Activated naive CD8-positive, alpha-beta T cell treated with anti-CD3 and anti-CD28 coated beads, Interleukin-2, amount 50 U/mL, for 16 hours (primary cell): Measurements from ENCODE around the gene DIRAS1.
A peak's percentile ranks its signal among the peaks of the same experiment; 100 is the strongest.

Source experiments
- DNase-seq: peaks from one replicate; pipeline ENCODE4 v3.0.0-alpha.2; 2020; ENCODE audit warnings: low read depth, low spot score

DIRAS1 gene

DNA sequence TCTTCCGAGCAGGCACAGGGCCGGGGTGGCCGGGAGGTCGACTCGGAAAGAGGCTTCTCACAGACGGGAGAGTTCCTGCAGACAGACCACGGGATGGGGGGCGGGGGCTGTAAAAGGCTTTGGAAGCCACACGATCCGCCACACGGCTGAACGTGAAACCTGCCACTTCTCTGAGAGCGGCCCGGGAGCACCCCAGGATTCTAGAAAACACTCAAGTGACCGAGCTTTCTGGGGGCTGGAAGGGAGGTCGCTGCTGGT lies 34.2 kb upstream of the DIRAS1 start:
- no peak for DNase-seq

DNA sequence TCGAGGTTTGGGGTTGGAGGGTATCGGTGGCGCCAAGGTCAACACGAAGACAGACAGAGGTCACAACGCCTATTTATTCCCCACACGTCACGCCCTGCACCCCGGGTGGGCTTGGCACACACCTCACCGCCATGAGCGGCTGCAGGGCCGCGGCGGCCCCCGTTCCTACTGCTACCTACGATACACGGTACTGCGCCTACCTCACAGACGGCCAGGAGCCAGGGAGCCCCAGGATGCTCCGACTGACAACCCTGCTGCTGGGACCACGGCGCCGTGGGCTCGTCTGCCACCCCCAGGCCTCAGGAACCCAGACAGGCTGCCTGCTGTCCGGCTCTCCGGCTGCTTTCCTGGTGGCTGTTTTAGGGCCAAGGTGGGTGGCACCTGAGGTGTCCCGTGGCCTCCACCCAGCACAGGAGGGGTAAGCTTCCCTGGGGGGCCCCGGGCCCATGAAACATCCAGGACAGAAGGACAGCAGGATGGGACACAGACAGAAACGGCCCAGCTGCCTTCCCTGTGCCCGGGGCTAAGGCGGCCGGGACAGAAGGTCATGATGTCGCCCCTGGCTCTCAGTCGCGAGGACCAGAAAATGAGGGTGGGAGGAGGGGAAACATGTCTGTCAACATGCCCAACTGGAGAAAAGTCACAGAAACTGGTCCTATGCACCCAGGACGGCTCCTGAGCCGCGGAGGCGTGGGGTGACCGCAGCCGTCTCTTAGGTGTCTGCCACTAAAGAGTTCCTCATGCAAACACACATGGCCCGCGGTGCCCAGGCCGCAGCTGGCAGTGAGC lies 33.7 kb upstream of the DIRAS1 start:
- DNase-seq: no peak

DNA sequence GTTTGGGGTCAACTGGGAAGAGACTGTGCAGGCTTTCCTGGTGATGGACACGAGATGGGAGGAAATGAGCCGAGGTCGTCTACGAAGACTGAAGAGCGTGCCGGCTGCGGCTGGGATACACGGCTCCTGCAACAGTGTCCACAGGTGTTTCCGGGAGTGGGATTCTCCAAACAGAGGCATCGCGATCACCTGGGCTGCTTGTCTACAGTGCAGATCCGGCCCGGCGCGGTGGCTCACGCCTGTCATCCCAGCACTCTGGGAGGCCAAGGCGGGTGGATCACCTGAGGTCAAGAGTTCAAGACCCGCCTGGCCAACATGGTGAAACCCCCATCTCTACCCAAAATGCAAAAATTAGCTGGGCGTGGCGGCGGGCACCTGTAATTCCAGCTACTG lies 30.3 kb upstream of the DIRAS1 start:
- DNase-seq: no peak

GRCh38 chr19:2750808-2751437 lies 29.8 kb upstream of the DIRAS1 start:
- no peak for DNase-seq

- DNase-seq: no peak
Observed at GRCh38 chr19:2747349-2747748, 26.2 kb upstream of the DIRAS1 start.

DNA sequence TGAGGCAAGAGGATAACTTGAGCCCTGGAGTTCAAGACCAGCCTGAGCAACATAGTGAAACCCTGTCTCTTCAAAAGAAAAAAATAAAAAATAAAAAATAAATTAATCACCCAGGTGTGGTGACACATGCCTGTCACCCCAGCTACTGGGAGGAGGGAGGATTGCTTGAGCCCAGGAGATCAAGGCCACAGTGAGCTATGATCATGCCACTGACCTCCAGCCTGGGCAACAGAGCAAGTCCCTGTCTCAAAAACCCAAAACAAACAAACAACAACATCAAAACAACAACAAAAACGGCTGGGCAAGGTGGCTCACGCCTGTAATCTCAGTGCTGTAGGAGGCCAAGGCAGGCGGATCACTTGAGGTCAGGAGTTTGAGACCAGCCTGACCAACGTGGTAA lies 22.9 kb upstream of the DIRAS1 start:
- DNase-seq: no peak

DNA sequence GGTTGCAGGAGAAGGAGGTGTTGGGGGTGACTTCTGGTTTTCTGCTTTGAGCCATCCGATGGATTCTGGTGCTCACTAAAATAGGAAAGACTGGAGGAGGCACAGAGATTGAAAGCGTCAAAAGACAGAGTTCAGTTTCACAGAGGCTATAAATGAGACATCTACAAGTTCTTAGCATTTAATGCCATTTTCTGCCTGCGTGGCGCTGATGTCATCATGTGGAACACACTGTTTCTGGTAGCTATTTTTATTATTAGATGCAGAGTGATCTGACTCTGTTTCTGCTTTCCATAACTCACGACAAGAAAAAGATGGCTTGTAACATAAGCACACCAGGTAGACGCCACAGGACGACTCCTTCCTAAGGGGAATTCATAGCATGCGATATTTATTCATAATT lies 21.9 kb upstream of the DIRAS1 start:
- no peak for DNase-seq

DNA sequence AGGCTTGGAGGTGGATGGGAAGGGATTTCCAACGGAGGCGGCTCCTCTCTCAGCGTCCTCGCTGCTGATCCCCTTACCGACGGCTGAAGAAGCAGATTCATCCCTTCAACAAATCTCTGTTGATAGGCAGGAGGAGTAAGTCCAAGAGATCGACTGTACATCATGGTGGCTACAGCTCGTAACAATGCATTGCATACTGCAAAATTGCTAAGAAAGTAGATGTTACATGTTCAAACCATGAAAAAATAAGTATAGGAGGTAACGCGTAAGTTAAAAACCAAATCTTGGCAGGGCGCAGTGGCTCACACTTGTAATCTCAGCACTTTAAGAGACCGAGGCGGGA lies 19.1 kb upstream of the DIRAS1 start:
- no peak for DNase-seq

- DNase-seq: peak; percentile 99
Observed at GRCh38 chr19:2739602-2740313, 18.6 kb upstream of the DIRAS1 start, which contains the start of gene SLC39A3. TSS of gene SLC39A3 (minus strand) at chr19:2740017. CDS start at chr19:2737257, 2,760 bp downstream.

DNA sequence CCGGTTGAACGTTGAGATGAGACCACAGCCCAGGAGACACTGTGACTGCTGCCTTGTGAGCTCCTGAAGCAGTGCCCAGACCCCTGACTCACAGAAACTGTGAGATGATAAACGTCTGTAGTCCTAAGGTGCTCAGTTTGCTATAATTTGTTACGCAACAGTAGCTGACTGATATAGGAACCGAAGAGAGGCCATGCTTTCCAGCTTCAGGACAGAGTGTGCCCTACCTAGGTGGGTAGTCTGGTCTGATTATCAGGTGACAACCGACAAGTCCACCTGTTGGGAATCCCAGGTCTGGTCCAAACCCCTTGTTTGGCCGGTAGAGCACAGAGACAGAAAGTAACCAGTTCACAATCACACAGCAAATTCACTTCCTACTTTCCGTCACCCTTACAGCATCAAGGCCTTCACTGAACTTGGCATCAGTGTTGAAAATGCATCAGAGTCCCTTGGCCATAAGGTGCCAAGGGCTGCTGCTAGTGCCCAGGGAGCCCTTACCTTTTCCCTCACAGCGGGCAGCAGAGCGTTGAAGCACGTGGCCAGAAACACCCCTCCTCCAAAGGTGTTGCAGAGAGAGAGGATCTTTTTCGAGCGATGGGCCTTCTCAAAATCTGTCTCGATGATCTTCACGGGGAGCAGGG lies 15.5 kb upstream of the DIRAS1 start:
- DNase-seq: no peak

DNA sequence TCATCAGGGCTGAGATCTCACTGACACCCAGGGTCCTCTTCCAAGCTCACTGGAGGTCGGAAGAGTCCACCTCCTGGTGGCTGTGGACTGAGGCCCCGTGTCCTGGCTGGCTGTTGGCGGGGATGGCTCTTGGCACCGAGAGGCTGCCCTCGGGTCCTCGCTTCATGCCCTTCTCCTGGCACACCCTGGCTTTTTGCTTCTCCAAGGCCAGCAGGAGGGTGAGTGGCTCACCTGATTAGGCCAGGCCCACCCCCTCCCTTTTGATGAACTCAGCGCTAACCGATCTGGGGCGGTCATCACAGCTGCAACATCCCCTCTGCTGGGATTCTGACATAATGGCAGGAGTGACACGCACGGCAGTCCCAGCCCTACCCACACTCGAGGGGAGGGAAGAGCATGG lies 14.2 kb upstream of the DIRAS1 start:
- DNase-seq: no peak

- no peak for DNase-seq
Observed at GRCh38 chr19:2734589-2735288, 13.6 kb upstream of the DIRAS1 start.

GRCh38 chr19:2733930-2734588 lies 12.9 kb upstream of the DIRAS1 start:
- DNase-seq: no peak

- no peak for DNase-seq
Observed at GRCh38 chr19:2732883-2733282, 11.7 kb upstream of the DIRAS1 start.

- DNase-seq: no peak
Observed at GRCh38 chr19:2732157-2732725, 11.1 kb upstream of the DIRAS1 start.

DNA sequence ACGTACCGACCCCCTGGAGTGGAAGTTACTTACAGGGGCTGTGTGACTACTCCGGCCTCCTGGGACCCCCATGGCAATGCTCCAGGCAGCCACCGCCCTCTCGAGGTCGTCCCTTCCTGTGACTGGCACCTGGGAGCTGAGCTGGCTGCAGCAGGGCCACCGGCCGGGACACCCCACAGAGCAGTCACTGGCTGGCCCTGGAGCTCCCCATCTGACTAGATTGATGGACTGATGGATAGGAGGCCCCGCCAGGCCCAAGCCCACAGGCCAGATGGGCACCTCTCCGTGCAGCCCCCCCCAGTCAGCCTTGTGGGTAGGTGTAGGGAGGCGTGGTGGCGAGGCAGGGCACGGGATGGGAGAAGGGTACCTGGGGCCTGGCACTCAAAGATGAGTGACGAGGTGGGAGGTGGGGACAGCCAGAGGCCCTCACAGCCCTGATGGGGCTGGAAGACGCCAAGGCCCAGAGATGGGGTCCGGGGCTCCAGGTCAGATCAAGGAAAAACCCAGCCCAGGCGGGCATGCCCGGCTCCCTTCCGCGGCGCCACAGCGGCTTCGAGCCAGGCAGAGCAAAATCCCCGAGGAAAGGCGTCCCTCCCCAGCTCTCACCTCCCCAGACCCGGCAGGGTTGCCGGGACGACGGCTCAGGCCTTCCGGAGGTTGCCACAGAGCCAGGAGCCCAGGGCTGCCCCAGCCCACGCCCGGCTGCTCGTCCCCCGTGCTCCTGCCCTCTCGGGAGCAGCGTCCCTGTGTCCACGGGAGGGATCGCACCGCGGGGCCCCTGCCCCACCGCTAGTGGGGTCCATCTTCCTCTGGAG lies 10.2 kb upstream of the DIRAS1 start:
- DNase-seq: no peak

GRCh38 chr19:2729943-2730818 lies 9.0 kb upstream of the DIRAS1 start:
- no peak for DNase-seq

DNA sequence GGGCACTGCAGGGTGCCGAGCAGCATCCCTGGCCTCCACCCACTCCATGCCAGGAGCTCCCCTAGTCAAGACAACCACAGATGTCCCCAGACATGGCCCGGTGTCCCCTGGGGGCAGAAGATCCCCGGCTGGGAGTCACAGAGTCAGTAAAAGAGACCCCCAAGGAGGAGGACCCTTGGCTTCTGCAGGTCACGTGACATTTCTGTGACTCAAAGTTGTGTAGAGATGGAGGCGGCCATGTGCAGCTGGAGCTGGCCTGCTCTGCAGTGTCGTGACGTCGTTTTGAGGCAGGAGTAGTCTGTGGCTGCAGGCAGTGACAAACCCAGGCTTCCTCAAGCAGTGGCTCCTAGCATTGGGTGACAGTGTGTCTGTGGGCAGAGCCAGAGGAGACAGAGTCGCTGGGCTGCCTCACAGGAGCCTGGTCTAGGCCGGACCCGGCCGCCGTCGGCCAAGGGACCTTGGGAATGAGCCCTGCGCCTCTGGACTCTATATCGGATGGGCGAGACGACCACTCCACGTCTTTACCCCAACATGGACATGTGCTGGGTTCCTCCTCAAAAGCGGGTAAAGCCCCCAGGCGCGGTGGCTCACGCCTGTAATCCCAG lies 7.7 kb upstream of the DIRAS1 start:
- DNase-seq: no peak

GRCh38 chr19:2727640-2727944 lies 6.4 kb upstream of the DIRAS1 start:
- DNase-seq: no peak
